ENCODE data around the gene RAB44.
"Not testable (repeated sequence)": the region's sequence is repeated elsewhere in the genome, so short reads cannot be mapped to it uniquely, and the experiment has no call there.

Gene RAB44, protein sequence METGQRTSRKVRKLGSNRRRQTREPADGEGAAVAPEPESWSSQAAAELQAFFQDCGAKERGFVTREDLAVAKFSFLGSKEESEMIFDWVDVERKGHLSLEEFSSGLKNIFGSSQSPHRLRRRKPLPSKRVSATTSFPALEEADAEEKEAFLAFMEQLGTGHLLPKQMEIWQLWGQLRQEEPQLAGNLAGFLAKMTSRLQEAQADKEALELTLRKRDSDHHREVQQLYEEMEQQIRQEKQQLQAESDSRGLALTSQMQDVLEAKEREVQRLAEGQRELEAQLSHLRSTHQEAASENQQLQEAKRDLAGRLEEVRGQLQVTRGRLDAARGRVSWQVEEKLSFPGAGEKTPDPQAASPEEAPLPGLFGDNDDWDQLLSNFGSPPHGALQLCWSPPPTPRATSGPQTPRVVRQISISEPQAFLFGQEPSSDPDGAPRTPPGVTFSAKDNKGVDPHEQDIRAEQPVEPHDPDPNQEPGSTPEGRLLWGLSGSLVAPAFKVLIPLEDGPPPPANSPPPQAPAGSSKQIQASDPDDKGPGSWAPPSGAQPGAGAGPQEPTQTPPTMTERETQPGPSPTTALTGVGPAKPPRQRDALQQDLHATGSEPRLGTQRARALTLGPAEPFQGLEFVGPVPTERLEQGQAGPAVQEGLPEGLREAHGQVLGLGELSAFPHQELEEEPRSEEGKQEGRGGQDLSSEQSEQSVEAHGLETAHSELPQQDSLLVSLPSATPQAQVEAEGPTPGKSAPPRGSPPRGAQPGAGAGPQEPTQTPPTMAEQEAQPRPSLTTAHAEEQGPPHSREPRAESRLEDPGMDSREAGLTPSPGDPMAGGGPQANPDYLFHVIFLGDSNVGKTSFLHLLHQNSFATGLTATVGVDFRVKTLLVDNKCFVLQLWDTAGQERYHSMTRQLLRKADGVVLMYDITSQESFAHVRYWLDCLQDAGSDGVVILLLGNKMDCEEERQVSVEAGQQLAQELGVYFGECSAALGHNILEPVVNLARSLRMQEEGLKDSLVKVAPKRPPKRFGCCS

GRCh38 chr6:36697481-36697903 is at the start of gene RAB44:
RAB44 (plus strand) TSS chr6:36697826; CDS start chr6:36704236, 6,410 bp downstream.
- Histone ChIP-seq H3K9ac (ENCODE audit: low read length) (no peak within 1 kb of the TSS), H3K9me3 (ENCODE audit: low read length) (no peaks in the 10 kb centered on the region), H3K36me3 (ENCODE audit: insufficient read depth, low read length) (no peaks in the 10 kb centered on the region), H3K27me3 (ENCODE audit: control insufficient read depth in 1 of 2, insufficient read depth in 2 of 2, low read length in 2 of 2) (no peaks in the 10 kb centered on the region), H3K4me1 (ENCODE audit: insufficient read depth, low read length) (peaks cover 3% of the 10 kb centered on the region), H3K4me3 (ENCODE audit: low read depth in 1 of 2, low read length in 2 of 2) (no peak within 1 kb of the TSS), H3K27ac (ENCODE audit: low read depth, low read length) (no peak within 1 kb of the TSS)

DNA sequence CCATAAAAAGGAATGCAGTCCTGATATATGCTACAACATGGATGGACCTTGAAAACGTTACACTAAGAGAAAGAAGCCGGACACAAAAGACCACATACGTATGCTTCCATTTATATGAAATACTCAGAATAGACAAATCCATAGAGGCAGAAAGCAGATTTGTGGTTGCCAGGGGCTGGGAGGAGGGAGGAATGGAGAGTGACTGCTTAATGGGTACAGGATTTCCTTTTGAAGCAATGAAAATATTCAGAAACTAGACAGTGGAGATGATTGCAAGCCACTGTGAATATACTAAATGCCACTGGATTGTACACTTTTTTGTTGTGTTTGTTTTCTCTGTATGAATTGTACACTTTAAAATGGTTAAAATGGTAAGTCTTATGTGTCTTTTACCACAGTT is 48.5 kb upstream of the RAB44 start:
- H3K36me3 ChIP-seq (ENCODE audit: insufficient read depth, low read length) = no peaks in the 10 kb centered on the region

DNA sequence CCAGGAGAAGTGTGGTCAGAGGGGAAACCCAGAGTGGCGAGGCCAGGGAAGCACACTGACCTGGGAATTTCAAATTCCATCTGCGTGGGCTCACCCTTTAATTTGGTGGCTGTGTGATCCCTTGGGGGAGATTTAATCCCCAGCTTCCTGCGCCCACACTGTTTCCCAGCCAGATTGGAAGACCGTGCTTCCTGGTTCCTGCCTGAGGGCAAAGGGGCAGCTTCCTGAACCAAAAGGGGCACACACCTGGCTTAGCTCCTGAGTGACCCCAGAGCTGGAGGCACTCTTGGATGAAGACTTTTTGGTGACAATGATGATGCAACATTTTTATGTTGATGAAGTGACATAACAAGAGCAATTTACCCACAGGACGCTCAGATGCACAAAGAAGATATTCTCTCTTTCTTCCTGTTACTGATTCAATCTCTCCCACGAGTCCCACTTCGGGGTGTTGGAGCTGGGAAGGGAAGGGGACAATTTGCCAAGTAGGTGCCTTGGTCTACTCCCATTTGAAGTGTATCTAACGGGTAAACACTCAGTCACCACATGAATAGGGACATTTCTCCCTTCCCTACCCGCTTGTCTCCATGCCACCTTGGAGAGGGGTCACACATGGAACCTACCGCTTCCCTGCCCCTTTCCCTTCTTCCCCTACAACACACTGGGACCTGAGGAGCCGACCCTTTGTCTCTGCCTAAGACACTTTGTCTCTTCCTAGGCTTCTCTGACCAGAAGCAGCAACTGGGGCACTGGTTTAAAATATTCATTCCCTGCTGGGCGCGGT is 47.7 kb upstream of the RAB44 start:
- Histone ChIP-seq H3K27me3 (ENCODE audit: control insufficient read depth in 1 of 2, insufficient read depth in 2 of 2, low read length in 2 of 2) (no peaks in the 10 kb centered on the region), H3K9ac (ENCODE audit: low read length) (no peak overlapping the region), H3K4me3 (ENCODE audit: low read depth in 1 of 2, low read length in 2 of 2) (no peak overlapping the region), H3K4me1 (ENCODE audit: insufficient read depth, low read length) (peaks cover 5% of the 10 kb centered on the region), H3K9me3 (ENCODE audit: low read length) (no peaks in the 10 kb centered on the region), H3K27ac (ENCODE audit: low read depth, low read length) (no peak overlapping the region), H3K36me3 (ENCODE audit: insufficient read depth, low read length) (no peaks in the 10 kb centered on the region)

More for the DNA sequence above, 48.5 kb upstream of the RAB44 start:
- Histone ChIP-seq H3K4me1 (ENCODE audit: insufficient read depth, low read length) (peaks cover 6% of the 10 kb centered on the region), H3K27ac (ENCODE audit: low read depth, low read length) (no peak overlapping the region), H3K9ac (ENCODE audit: low read length) (no peak overlapping the region), H3K4me3 (ENCODE audit: low read depth in 1 of 2, low read length in 2 of 2) (no peak overlapping the region), H3K27me3 (ENCODE audit: control insufficient read depth in 1 of 2, insufficient read depth in 2 of 2, low read length in 2 of 2) (no peaks in the 10 kb centered on the region), H3K9me3 (ENCODE audit: low read length) (no peaks in the 10 kb centered on the region)

DNA sequence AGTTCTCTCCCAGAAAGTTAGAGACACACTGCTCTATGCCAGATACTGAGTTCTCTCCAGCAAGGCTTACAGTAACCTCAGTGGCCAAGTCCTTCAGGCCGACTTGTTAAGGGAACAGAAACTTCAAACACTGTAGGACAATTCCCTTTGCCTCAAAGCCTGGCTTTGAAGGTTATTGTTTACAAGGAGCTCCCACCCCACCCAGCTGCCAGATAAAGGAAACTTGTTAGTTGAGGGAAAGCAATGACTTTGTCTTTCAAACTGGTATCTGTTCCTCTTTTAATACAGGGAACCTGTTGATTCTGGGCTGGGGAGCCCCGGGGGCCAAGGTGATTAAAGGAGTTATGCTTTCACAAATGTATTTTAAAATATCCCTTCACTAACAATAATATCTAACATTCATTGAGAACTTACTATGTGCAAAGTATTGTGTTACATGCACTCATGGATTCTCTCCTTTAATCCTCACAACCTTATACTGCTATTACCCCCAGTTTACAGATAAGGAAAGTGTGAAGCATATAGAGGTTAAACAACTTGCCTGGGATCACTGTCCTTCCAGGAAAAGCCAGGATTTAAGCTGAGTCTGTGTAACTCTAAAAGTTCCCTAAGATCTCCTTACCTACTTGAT is 46.7 kb upstream of the RAB44 start:
- H3K36me3 ChIP-seq (ENCODE audit: insufficient read depth, low read length) = no peaks in the 10 kb centered on the region
- H3K9me3 ChIP-seq (ENCODE audit: low read length) = no peaks in the 10 kb centered on the region
- H3K4me1 ChIP-seq (ENCODE audit: insufficient read depth, low read length) = peaks cover 5% of the 10 kb centered on the region
- H3K27me3 ChIP-seq (ENCODE audit: control insufficient read depth in 1 of 2, insufficient read depth in 2 of 2, low read length in 2 of 2) = no peaks in the 10 kb centered on the region
- no peak overlapping the region for H3K4me3 ChIP-seq (ENCODE audit: low read depth in 1 of 2, low read length in 2 of 2)
- H3K9ac ChIP-seq (ENCODE audit: low read length) = no peak overlapping the region
- H3K27ac ChIP-seq (ENCODE audit: low read depth, low read length) = no peak overlapping the region

- Histone ChIP-seq H3K27ac (ENCODE audit: low read depth, low read length) (no peak overlapping the region), H3K4me1 (ENCODE audit: insufficient read depth, low read length) (peaks cover 5% of the 10 kb centered on the region), H3K9ac (ENCODE audit: low read length) (no peak overlapping the region), H3K27me3 (ENCODE audit: control insufficient read depth in 1 of 2, insufficient read depth in 2 of 2, low read length in 2 of 2) (no peaks in the 10 kb centered on the region), H3K4me3 (ENCODE audit: low read depth in 1 of 2, low read length in 2 of 2) (no peak overlapping the region), H3K9me3 (ENCODE audit: low read length) (no peaks in the 10 kb centered on the region), H3K36me3 (ENCODE audit: insufficient read depth, low read length) (no peaks in the 10 kb centered on the region)
Measured at GRCh38 chr6:36651659-36652379, 45.8 kb upstream of the RAB44 start.

GRCh38 chr6:36654469-36654868 is 43.2 kb upstream of the RAB44 start:
- H3K27me3 ChIP-seq (ENCODE audit: control insufficient read depth in 1 of 2, insufficient read depth in 2 of 2, low read length in 2 of 2); H3K9ac ChIP-seq (ENCODE audit: low read length); H3K36me3 ChIP-seq (ENCODE audit: insufficient read depth, low read length); H3K9me3 ChIP-seq (ENCODE audit: low read length); H3K4me3 ChIP-seq (ENCODE audit: low read depth in 1 of 2, low read length in 2 of 2); H3K27ac ChIP-seq (ENCODE audit: low read depth, low read length): not testable (repeated sequence)
- peaks cover 32% of the 10 kb centered on the region for H3K4me1 ChIP-seq (ENCODE audit: insufficient read depth, low read length)

DNA sequence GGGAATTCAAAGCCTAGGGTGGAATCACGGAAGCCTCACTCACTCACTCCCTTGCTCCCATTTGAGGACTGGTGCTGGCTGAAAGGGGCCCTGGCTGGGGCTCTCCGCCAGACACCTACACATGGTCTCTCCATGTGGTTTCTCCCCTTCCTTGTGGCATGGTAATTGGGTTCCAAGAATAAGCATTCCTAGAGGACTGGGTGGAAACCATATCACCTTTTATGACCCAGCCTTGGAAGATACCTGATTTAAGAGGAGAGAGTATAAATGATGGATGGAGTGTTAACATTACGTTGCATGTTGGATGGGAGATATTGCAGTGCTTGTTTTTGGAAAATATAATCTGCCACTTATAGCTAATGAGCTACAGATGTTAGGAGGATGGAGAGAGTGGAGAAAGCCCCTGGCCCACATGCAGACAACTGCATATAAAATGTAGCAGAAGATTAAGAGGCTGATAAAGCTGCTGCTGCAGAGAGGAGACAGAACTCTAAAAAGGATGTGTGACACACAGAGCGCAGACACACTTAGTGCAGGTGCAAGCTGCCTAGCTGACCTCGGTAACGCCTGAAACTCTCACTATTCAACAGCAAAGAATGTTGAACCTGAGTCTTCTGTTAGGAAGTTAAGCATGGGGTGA is 42.4 kb upstream of the RAB44 start:
- no peak overlapping the region for H3K4me3 ChIP-seq (ENCODE audit: low read depth in 1 of 2, low read length in 2 of 2)
- peaks cover 35% of the 10 kb centered on the region for H3K4me1 ChIP-seq (ENCODE audit: insufficient read depth, low read length)

DNA sequence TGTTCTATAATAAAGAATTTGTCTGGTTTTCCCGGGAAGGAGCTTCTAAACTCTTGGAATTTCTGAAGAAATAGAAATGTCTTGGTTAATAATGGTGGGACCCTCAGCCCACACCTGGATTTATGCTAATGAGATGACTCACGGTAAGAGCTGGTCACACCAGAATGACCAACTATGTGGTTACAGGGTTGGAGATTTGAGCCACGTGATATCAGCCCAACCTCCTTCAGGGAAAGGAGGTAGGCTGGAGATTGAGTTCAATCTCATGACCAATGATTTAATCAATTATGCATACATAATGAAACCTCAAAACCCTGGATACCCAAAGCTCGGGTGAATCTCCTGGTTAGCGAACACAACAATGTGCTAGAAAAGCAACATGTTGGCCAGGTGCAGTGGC is 41.2 kb upstream of the RAB44 start:
- H3K4me1 ChIP-seq (ENCODE audit: insufficient read depth, low read length) = peaks cover 35% of the 10 kb centered on the region
- H3K36me3 ChIP-seq (ENCODE audit: insufficient read depth, low read length) = no peaks in the 10 kb centered on the region
- H3K27ac ChIP-seq (ENCODE audit: low read depth, low read length) = peak overlapping the region; percentile 24
- no peaks in the 10 kb centered on the region for H3K9me3 ChIP-seq (ENCODE audit: low read length)
- H3K4me3 ChIP-seq (ENCODE audit: low read depth in 1 of 2, low read length in 2 of 2) = no peak overlapping the region
- H3K9ac ChIP-seq (ENCODE audit: low read length) = no peak overlapping the region
- H3K27me3 ChIP-seq (ENCODE audit: control insufficient read depth in 1 of 2, insufficient read depth in 2 of 2, low read length in 2 of 2) = no peaks in the 10 kb centered on the region

More for the DNA sequence above, 42.4 kb upstream of the RAB44 start:
- no peaks in the 10 kb centered on the region for H3K9me3 ChIP-seq (ENCODE audit: low read length)
- H3K27ac ChIP-seq (ENCODE audit: low read depth, low read length) = no peak overlapping the region
- H3K9ac ChIP-seq (ENCODE audit: low read length) = no peak overlapping the region
- no peaks in the 10 kb centered on the region for H3K36me3 ChIP-seq (ENCODE audit: insufficient read depth, low read length)
- no peaks in the 10 kb centered on the region for H3K27me3 ChIP-seq (ENCODE audit: control insufficient read depth in 1 of 2, insufficient read depth in 2 of 2, low read length in 2 of 2)

GRCh38 chr6:36657271-36657670 is 40.4 kb upstream of the RAB44 start:
- Histone ChIP-seq H3K9ac (ENCODE audit: low read length) (no peak overlapping the region), H3K4me3 (ENCODE audit: low read depth in 1 of 2, low read length in 2 of 2) (no peak overlapping the region), H3K27ac (ENCODE audit: low read depth, low read length) (peak overlapping the region; percentile 84), H3K4me1 (ENCODE audit: insufficient read depth, low read length) (peaks cover 35% of the 10 kb centered on the region), H3K36me3 (ENCODE audit: insufficient read depth, low read length) (no peaks in the 10 kb centered on the region), H3K27me3 (ENCODE audit: control insufficient read depth in 1 of 2, insufficient read depth in 2 of 2, low read length in 2 of 2) (no peaks in the 10 kb centered on the region), H3K9me3 (ENCODE audit: low read length) (no peaks in the 10 kb centered on the region)

Data from muscle layer of colon (tissue), 2 donors.